Cardiac muscle cell (in vitro differentiated cells and primary cell): ENCODE measurements around the gene NOD1. TPM values are rescaled to one million over a fixed set of nuclear protein-coding genes. Genes with fewer than 3 reads are reported as not detected.

Experiments
- DNase-seq, 2 donors: peaks; one replicate each; pipeline versions ENCODE4 v3.0.0 to v3.0.0-alpha.2; 2010 to 2017; ENCODE audit warnings: low read depth in 1 of 2, low spot score in 1 of 2
- H3K27ac ChIP-seq: fragments of 200-600 bp; sonication (generic); 2 replicates; pipeline ENCODE4 v1.5.1; 2016
- H3K27me3 ChIP-seq: fragments of 200-600 bp; sonication (generic); 2 replicates; pipeline ENCODE4 v1.6.0; 2016; ENCODE audit warnings: control low read depth
- H3K36me3 ChIP-seq: fragments of 200-600 bp; sonication (generic); 2 replicates; pipeline ENCODE4 v1.5.1; 2016; ENCODE audit warnings: control low read depth
- H3K4me1 ChIP-seq: fragments of 200-600 bp; sonication (generic); 2 replicates; pipeline ENCODE4 v1.8.1; 2017; ENCODE audit warnings: low read depth, mild to moderate bottlenecking, mixed run types
- H3K4me3 ChIP-seq: fragments of 200-600 bp; sonication (generic); 2 replicates; pipeline ENCODE4 v1.5.1; 2016; ENCODE audit warnings: mild to moderate bottlenecking
- H3K9me3 ChIP-seq: fragments of 200-600 bp; sonication (generic); 2 replicates; pipeline ENCODE4 v1.5.1; 2017; ENCODE audit warnings: low read depth, mild to moderate bottlenecking, control low read depth
- polyA plus RNA-seq: library from polyadenylated mRNA; unstranded; fragments of >200 nt; fragmentation: Nextera tagmentation; extraction: Ambion mirVana; gene quantifications from 2 replicates; pipeline ENCODE4 v1.2.1, GENCODE V29; 2016
- total RNA-seq: library from RNA; depleted of rRNA; stranded (reverse); fragments of >200 nt; gene quantifications from 2 replicates; pipeline ENCODE4 v1.2.3, GENCODE V29; 2016
- TF ChIP-seq, protein P1 (sequence below): IDR thresholded peaks from 2 replicates; pipeline ENCODE4 v1.5.1; 2012; ENCODE audit warnings: low read depth, mild to moderate bottlenecking, low read length

Gene NOD1
- total and polyA plus RNA-seq, 2 experiments from 2014 or later: 20.3 to 79.6 TPM

- TF ChIP-seq, protein P1, sequence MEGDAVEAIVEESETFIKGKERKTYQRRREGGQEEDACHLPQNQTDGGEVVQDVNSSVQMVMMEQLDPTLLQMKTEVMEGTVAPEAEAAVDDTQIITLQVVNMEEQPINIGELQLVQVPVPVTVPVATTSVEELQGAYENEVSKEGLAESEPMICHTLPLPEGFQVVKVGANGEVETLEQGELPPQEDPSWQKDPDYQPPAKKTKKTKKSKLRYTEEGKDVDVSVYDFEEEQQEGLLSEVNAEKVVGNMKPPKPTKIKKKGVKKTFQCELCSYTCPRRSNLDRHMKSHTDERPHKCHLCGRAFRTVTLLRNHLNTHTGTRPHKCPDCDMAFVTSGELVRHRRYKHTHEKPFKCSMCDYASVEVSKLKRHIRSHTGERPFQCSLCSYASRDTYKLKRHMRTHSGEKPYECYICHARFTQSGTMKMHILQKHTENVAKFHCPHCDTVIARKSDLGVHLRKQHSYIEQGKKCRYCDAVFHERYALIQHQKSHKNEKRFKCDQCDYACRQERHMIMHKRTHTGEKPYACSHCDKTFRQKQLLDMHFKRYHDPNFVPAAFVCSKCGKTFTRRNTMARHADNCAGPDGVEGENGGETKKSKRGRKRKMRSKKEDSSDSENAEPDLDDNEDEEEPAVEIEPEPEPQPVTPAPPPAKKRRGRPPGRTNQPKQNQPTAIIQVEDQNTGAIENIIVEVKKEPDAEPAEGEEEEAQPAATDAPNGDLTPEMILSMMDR: peak; percentile 30
- no peak overlapping the region for H3K4me3 ChIP-seq
- H3K27me3 ChIP-seq: no peaks in the 10 kb centered on the region
- DNase-seq: peak in 1 of 2 donors; percentile 15
- no peak overlapping the region for H3K27ac ChIP-seq
- peaks cover 10% of the 10 kb centered on the region for H3K4me1 ChIP-seq
- no peaks in the 10 kb centered on the region for H3K9me3 ChIP-seq
- H3K36me3 ChIP-seq: no peaks in the 10 kb centered on the region
These were observed 82.2 kb downstream of the NOD1 start for GRCh38 chr7:30396389-30396788.

GRCh38 chr7:30395676-30396075 lies 82.9 kb downstream of the NOD1 start:
- DNase-seq: no peak
- H3K36me3 ChIP-seq: no peaks in the 10 kb centered on the region
- H3K4me3 ChIP-seq: no peak overlapping the region
- H3K4me1 ChIP-seq: peaks cover 4% of the 10 kb centered on the region
- TF ChIP-seq, protein P1: no peak
- H3K27me3 ChIP-seq: no peaks in the 10 kb centered on the region
- H3K9me3 ChIP-seq: no peaks in the 10 kb centered on the region
- H3K27ac ChIP-seq: no peak overlapping the region

DNA sequence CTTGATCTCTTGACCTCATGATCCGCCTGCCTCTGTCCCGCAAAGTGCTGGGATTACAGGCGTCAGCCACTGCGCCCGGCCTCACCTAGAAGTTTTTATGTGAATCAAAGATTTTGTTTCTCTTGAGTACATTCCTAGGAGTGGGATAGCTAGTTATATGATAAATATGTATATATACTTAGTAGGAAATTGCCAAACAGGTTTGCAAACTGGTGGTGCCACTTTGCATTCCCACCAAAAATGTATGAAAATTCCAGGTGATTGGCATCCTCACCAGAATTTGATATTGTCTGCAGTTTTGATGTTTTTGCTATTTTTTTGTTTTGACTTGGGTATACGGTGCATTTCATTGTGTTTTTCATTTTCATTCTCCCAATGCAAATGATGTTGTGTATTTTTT lies 86.8 kb downstream of the NOD1 start:
- Histone ChIP-seq H3K4me3 (no peak overlapping the region), H3K27me3 (no peaks in the 10 kb centered on the region), H3K36me3 (no peaks in the 10 kb centered on the region), H3K9me3 (no peaks in the 10 kb centered on the region), H3K27ac (no peak overlapping the region), H3K4me1 (no peaks in the 10 kb centered on the region)
- no peak for DNase-seq
- TF ChIP-seq, protein P1: no peak

DNA sequence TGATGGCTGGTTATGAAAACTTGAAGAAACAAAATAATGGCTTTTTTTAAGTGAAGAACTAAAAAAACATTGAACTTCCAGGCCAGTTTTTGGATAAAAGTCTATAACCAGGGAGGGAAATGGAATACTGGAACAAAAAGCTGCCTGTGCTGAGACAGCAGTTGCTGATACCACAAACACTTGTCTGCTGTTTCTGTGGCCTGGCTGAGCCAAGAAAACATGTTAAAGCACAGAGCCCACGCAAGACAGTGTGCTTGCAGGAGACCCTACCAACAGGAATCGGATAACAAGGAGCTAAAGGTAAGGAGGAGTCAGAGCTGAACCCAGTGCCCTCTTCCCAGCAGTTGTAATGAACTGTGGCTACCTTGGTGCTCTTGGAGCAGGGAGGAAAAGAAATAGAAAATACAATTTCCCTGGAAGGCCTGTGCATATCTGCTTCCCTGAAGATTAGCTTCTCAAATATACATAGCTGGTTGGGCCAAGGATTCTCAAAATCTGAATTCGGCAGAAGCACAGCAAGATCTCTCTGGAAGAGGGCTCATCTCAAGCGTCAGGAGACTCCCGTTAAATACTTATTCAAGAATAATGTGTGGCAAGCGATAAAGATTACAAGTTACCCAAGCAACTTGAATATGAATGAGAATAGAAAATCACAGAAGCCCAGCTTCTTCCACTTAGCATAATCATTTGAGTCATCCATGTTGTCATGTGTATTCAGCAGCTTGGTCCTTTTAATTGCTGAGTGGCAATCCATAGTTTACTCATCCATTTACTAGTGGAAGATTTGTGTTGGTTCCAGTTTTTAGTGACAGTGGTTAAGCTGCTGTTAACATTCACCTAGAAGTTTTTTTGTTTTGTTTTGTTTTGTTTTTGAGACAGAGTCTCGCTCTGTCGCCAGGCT lies 87.6 kb downstream of the NOD1 start:
- H3K27ac ChIP-seq: peak overlapping the region; percentile 51
- no peaks in the 10 kb centered on the region for H3K9me3 ChIP-seq
- no peak for DNase-seq
- TF ChIP-seq, protein P1: no peak
- H3K4me3 ChIP-seq: no peak overlapping the region
- no peaks in the 10 kb centered on the region for H3K27me3 ChIP-seq
- H3K4me1 ChIP-seq: no peaks in the 10 kb centered on the region
- H3K36me3 ChIP-seq: no peaks in the 10 kb centered on the region

GRCh38 chr7:30389791-30390190 lies 88.8 kb downstream of the NOD1 start:
- Histone ChIP-seq H3K27me3 (no peaks in the 10 kb centered on the region), H3K27ac (no peak overlapping the region), H3K4me1 (no peaks in the 10 kb centered on the region), H3K4me3 (no peak overlapping the region), H3K9me3 (no peaks in the 10 kb centered on the region), H3K36me3 (no peaks in the 10 kb centered on the region)
- DNase-seq: no peak
- TF ChIP-seq, protein P1: no peak
